Brain pericyte (primary cell): Measurements from ENCODE around the gene CERS3.
"Not testable (repeated sequence)": the region's sequence is repeated elsewhere in the genome, so short reads cannot be mapped to it uniquely, and the experiment has no call there.

Experiments used
- DNase-seq: peaks from one replicate; pipeline ENCODE4 v3.0.0-alpha.2; 2012; ENCODE audit warnings: low read depth, low spot score

CERS3 gene

DNA sequence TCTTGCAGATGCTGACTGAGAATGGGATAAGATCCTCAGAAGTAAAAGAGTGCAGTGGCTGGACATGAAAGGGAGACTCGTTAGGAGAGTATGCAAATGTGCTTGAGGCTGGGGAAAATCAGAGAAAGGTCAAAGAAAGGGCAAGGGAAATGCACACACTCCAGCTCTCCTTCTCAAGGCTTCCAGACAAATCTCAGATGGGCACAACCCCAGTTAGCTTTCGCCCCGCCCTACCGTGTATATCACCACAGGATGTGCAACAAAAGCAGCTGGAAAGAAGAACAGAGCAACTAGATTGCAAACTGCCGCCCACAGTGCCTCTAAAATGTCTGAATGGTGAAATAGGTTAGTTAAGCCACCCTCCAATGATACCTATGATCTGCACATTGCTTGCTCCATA is 63.9 kb downstream of the CERS3 start:
- DNase-seq: no peak

DNA sequence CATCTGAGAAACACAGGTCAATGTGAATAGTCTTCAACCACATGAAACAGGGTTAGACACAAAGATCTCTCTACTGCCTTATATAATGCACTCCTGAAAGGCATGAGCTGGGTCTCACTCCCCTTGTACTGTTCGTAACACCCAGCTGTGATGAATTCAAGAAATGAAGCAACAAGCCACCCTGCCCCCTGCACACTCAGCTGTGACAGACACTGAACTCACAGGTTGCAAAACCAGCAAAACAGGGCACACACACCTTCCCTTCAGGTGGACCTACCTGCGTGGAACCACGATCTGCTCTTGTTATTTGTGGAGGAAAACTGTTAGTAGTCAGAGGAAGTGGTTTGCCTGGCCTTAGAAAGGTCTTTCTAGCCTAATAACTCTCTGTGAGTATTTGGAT is 64.5 kb downstream of the CERS3 start:
- DNase-seq: no peak

DNA sequence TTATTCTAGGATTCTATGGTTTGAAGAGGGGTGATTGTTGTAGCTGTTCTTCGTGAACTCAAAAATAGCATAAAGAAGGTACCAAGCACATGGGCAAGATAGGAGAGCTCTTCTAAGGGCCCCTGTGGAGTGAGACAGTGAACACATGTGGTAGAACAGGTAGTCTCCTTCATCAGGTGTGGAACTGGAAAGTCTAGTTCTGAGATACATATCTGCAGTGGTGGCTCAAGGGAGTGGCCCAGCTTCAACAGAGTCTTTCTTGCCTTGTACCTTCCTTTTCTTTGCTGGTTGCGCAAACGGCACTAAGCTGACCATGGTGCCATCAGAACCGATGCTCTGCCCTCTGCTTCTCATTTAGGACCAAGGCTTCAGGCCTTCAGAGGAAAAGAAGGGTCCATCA is 65.2 kb downstream of the CERS3 start:
- no peak for DNase-seq

DNA sequence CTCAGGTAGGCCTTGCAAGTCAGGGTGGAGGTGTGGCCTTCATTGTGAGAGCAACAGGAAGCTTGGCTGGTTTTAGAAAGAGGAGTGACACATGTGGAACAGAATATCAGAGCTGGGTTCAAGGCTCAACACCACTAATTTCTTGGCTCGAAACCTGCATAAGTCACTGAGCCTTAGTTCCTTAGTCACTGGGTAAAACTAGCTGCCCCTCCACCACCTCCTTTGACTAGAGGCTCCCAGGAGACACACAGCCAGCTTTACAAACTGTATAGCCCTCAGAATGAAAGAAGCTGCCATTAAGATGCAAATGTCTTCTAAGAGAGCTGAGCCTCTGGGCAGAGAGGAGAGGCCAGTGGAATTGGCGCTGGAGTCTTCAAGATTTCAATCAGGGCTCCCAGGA is 67.7 kb downstream of the CERS3 start:
- no peak for DNase-seq

DNA sequence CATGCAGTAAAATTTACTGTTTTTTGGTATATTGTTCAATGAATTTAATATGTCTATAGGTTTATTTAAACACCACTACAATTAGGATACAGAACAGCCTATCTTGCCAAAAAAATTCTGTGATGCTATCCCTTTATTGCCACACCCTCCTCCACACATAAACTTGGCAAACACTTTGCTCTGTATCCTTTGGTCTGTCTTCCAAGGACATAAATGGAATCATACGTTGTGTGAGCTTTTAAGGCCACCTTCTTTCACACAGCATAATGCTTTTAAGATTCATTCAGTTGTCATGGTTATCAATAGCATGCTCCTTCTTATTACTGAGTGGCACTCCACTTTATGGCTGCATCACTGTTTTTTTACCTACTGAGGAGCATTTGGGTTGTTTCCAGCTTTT is 71.5 kb downstream of the CERS3 start:
- DNase-seq: no peak

DNA sequence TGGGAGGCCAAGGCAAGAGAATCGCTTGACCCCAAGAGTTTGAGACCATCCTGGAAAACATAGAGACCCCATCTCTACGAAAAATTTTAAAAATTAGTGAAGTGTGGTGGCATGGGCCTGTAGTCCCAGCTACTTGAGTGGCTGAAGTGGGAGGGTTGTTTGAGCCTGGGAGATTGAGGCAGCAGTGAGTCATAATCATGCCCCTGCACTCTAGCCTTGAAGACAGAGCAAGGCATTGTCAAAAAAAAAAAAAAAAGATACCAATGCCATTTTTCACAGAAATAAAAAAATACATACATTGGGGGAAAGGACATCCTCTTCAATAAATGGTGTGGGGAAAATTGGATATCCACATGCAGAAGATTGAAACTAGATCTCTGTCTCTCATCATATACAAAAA is 74.6 kb downstream of the CERS3 start:
- no peak for DNase-seq

DNA sequence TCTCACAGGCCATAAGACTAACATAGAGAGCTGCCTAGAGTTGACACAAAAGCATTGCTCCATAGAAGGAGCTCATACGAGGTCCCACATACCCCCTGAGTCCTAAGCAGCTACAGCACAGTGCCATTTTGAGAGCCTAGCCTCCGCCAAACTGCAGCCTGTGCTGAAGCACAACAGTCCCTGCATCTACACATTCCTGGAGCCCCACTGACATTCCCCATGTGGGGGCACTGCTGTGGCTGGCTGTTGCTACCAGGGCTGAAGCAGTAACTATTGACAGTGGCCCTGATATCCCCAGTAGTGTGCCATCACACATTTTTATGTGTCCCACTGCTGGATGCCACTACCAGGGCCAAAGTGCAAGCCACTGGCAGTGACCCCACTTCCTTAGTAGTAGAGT is 80.3 kb downstream of the CERS3 start:
- no peak for DNase-seq

DNA sequence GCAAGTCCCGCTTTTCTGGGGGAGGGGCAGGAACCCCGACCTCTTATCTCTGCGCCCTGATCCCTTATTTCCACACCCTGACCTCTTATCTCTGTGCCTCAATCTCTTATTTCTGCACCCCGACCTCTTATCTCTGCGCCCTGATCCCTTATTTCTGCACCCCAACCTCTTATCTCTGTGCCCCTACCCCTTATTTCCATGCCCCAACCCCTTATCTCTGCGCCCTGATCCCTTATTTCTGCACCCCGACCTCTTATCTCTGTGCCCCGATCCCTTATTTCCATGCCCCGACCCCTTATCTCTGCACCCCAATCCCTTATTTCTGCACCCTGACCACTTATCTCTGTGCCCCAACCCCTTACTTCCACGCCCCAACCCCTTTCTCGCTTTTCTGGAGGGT is 87.7 kb downstream of the CERS3 start:
- DNase-seq: not testable (repeated sequence)

DNA sequence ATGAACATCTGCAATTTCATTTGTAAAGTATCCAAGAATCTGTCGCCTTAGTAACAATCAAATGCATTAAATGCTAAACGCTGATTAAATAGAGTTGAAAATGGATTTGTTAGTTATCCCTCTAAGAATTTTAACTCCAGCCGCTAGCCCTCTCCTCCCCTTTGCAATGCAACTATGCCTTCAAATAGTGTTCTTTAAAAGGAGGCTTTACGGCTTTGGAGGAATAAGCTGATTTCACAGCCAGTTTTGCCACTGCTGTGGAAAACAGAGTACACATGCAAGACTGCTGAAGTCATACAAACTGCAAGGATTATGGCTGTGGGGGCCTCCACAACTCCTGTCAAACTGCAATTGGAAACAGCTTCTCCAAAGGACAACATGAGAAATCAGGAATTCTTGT is 89.2 kb downstream of the CERS3 start:
- no peak for DNase-seq

DNA sequence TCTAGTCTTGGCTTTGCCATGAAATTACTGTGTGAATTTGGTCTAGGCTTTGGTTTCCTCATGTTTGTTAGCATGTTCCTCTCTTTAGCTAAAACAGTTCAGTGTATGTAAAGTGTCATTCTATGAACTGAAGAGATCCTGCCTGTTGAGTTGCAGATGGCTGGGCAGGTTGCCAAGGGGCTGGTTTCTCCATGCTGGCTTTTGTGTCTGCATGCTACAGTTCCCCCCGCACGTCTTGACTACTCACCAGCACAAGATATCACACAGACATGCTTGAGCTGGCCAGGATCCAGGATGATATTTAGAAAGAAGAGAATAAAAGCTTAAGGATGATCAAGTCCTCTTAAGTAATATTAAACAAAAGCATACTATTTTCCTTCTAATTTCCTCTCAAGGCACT is 90.2 kb downstream of the CERS3 start:
- no peak for DNase-seq

DNA sequence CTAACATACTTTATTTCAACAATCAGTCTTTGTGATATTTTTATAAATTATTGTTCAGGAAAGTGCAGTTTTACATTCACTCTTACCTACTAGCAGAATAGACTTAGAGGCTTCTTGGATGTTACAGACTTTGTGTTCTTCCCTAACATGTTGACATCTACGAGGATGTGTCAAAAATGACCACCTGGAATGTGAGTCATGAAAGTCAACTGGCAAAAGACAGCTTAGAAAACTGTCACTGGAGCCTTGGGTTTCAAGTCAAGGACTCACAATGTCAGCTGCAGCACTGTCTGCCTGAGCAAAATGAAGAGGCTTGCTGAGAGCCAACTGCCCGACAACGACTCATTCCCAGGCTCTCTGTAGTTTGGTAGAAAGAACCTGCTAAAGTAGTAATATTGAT is 91.5 kb downstream of the CERS3 start:
- DNase-seq: no peak

DNA sequence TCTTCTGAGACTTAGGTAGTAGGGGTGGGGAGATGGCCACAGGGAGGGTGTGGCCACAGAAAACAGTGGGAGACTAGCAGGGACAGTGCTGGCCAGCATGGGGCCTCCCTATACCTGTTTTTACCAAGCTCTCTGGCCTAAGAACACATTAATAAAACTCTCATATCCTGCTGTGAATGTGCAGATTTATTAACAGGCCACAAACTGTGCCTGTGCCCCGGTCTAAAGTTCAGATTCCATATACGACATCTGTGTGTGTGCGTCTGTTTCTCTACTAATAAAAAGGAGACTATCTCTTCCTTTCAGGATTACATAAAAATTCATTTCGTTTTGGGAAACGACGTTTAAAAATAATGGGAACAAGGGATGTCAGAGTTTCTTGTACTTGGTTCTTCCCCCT is 94.2 kb downstream of the CERS3 start:
- no peak for DNase-seq

DNA sequence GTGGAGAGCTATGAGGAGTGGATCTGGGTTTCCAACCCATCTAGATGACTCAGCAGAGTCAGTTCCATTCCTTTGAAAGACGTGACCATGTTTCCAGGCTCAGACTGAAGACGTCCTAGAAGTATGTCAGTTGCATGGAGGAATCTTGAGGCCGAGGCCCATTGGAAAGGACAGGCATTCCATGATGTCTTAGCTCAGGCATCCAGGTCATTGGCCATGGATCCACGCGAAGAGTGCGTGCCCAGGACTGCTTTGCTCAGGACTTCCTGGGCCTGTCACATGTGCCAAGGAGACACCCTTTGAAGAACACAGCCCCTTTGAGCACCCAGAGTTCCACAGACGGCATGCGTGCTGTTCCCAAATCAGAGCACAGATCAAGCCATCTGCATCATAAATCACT is 94.7 kb downstream of the CERS3 start:
- no peak for DNase-seq

DNA sequence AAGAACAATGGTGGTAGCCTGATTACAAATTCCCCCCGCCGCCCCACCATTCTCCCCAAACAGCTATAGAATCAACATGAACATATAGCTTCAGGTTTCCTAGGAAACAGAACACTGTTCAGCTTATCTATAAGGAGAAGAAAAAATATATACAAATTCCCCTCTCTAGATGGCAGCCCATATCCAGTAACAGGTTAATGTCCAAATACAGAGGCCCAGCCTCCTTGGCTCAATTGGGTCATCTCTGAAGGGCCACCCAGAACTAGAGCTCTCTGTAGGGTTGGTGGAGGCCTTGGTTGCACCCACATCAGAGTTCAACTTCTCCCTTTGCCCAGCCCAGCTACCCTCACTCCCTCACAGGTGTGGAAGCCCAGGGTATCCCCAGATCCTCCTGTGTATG is 95.4 kb downstream of the CERS3 start:
- no peak for DNase-seq

DNA sequence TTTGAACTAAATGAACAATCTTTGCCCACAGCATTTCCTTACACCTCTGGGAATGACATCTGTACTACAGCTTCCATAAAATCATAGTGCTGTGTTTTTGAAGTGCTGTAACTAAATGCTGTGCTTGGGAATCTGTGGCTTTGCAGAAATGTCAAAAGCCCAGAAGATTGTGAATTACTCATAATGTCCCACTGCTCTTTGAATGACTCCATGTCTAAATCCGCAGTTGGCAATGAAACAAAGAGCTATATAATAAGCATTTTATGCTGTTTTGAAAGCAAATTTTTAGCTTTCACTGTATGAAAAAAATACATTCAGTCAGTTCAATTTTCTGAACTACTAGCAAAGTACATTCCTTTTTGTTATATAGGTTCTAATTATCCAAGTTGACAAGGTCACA is 98.3 kb downstream of the CERS3 start:
- DNase-seq: no peak

DNA sequence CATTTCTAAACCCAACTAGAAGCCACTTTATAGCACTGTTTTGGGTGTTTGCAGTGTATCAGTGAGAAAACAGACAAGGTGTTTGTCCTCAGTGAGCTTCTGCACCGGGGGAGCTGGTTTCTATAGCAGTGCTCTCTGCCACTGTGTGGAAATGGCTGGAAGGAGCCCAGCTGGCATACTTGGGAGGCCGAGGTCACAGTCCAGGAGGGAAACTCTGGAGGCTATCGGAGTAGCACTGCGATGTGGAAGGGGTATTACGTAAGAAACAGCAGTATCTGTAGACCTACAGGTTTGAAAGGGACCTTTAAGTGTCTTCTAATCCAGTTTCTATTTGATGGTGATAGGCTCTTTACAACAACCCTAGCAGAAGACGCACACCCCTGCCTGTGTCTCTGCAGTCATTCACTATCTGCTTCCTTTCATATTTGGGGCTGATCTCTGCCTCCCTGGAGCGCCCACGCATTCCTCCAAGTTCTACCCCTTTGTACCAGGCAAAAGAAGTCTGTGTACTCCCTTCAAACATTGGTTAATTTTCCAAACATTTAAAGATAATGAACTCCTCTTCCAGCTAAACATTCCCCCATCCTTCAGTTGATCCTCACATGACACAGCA is 99.5 kb downstream of the CERS3 start:
- no peak for DNase-seq

DNA sequence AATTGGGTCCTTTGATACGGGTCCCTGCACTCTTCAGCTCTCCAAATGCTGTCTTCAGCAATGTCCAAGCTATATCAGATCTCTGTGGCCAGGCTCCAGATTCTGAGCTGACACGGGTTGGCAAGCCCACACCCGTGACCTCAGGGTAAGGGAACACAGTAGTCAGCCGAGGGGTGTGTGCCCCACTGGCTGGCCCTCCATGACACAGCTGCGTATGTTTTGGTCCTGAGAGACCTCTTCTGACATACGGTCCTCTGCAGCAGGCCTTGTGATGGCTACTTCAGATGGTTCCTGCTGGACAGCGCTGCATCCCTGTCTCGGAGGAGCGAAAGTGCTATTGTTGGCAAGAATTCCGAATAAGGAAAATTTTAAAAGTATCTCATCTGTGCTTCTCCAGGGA is 101.8 kb downstream of the CERS3 start:
- no peak for DNase-seq

DNA sequence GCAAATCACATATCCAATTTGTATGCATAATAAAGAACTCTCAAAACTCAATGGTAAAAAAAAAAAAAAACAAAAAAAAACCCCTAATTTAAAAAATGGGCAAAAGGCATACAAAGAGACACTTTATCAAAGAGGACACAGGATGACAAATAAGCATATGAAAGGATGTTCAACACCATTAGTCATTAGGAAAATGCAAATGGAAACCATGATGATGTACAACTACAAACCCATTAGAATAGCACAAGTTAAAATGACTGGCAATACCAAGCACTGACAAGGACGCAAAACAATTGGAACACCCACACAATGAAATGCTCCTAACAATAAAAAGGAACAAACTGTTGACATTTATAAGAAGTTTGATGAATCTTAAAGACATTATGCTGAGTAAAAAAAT is 123.6 kb downstream of the CERS3 start:
- no peak for DNase-seq

DNA sequence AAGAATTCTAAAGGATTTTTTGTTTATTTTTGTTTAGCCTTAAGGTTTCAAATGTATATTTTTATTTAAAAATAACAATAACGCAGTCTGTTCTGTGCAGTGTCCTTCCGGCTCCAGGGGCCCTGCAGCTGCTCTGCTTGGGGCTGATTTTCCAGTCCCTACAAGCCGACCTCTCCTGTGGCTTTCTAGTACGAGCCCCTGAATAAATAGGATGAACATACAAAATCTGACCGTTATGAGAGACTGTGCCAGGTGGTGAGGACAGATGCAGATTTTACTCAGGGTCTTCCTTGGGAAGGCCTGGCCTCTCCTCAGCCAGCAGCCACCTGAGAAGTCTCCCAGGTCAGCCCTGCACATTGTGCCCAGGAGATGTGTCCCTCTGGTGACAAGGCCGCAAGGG is 127.8 kb downstream of the CERS3 start:
- no peak for DNase-seq

DNA sequence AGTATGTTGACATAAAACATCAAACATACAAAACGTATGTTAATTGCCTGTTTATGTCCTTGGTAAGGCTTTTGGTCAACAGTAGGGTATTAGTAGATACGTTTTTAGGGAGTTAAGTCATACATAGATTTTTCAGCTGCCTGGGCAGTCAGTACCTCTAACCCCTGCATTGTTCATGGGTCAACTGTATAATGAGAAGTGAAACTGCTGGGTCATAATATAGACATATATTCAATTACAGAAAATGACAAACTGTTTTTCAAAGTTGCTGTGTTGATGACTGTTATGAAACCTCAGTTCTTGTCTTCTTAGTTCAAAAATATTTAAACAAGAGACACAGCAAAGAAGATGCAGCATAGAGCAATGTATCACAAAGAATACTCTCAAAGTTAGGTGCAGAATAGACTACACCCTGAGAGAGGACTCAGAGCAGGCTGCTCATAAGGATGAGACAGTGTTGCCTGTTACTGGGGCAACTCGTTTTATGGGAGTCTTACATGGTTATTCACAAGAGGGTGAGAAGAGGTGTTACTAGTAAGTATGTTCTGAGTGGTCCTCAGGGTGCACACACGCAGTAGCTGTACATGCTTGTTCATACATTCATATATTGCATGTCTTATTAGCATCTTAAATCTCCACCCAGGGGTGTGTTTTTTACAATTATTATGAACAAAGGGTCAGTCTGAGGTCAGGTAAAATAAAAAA is 133.9 kb downstream of the CERS3 start:
- no peak for DNase-seq

DNA sequence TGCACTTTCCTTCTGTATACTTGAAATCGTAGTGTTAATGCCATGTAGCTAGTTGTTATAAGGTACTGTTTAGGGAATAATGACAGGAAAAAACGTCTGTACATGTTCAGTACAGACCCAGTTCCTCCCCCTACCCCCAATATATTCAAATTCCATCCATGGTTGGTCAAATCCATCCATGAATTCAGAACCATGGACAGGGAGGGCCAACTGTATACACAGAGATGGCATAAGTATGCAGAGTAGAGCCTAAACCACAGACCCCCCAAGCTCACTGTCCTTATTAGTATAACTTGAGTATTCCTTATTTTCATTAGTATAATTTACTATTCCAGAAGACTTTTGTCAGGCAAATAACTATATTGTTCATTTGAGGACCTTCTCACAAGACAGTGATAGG is 135.7 kb downstream of the CERS3 start:
- no peak for DNase-seq

DNA sequence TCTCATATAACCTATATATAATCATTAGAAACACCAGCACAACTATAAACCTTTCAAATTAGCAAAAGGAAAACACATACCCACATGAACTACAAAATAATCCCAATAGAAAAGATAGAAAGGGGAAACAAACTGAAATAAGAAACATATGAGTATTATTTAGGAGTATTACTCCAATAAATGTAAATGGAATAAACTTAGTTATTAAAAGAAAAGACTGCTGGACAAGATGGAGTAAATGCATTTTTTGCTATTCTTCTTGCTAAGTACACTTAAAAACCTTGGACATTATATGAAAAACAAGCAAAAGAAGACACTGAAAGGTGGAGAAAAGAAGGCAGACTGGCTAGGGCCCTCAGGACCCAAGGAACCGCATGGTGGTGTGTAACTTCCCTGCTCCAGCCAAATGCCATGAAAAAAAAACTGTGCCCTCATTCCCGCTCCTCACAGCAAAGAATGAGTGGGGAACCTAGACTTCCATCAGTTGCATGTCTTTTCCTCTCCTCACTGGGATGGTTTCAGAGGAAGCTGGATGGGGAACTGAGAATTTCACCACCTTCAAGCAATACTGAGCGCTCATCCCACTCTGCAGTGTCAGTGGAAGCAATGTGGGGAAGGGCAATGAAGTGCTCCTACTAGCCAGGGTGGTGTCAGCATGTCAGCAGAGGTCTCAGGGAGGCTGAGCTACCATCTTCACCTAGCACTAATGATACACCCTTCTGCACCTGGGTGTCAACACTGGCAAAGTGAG is 143.3 kb downstream of the CERS3 start:
- DNase-seq: no peak

DNA sequence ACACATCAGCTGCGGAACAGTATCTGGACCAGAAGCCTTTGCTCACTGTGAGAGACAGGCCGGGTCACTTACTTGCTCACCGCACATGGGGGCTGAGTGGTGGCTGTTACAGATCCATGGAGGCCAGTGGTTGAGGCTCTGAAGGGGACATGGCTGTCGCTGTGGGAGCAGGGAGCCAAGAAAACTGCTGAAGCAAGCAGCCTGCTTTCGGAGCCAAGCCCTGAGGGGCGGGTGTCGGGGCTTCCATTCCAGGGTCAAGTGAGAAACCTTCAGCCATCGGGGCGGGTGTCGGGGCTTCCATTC is 144.7 kb downstream of the CERS3 start:
- DNase-seq: no peak
